Upper lobe of right lung (tissue), 1 donor: ENCODE measurements around the gene VPS13A. TPM values are rescaled to one million over a fixed set of nuclear protein-coding genes. Genes with fewer than 3 reads are reported as not detected.

Source experiments
- ATAC-seq: fragments of 200-7000 bp; cut with Tn5 transposase; one replicate; pipeline ENCODE4 v1.9.1; 2020; ENCODE audit warnings: mild to moderate bottlenecking, moderate library complexity
- DNase-seq: peaks from one replicate; pipeline ENCODE4 v3.0.0-alpha.2; 2020
- H3K27ac ChIP-seq: fragments of 200-600 bp; one replicate; pipeline ENCODE4 v1.8.0; 2022
- H3K27me3 ChIP-seq: fragments of 200-600 bp; one replicate; pipeline ENCODE4 v1.8.0; 2022; ENCODE audit warnings: mild to moderate bottlenecking
- H3K36me3 ChIP-seq: fragments of 200-600 bp; one replicate; pipeline ENCODE4 v1.8.0; 2022
- H3K4me1 ChIP-seq: fragments of 200-600 bp; one replicate; pipeline ENCODE4 v1.8.0; 2022
- H3K4me3 ChIP-seq: fragments of 200-600 bp; one replicate; pipeline ENCODE4 v1.8.0; 2022; ENCODE audit warnings: mild to moderate bottlenecking
- H3K9me3 ChIP-seq: fragments of 200-600 bp; one replicate; pipeline ENCODE4 v1.8.0; 2022
- CTCF ChIP-seq: fragments of 200-600 bp; IDR thresholded peaks from one replicate; pipeline ENCODE4 v1.8.0; 2022; ENCODE audit warnings: antibody characterized with exemption
- intact Hi-C: fragments of 100-400 bp; cut with DNase I; formaldehyde crosslinking; loops from one replicate; pipeline ENCODE4 v1.11.0; 2022
- total RNA-seq: library from RNA; stranded (reverse); fragmentation: NEBNext Ultra II Directional; extraction: Animal tissue kit (Norgen Biotek cat#: 25700); gene quantifications from one replicate; pipeline ENCODE4 v1.2.1, GENCODE V29; 2021
- donor health status: DM: no; HTN: yes; CAD: no; lungs with severe emphysema.

VPS13A gene
- total RNA-seq, 1 donor from 2014 or later = 44.0 TPM

GRCh38 chr9:77283991-77284390, 106.7 kb downstream of the VPS13A start:
- Histone ChIP-seq H3K27ac (no peak overlapping the region), H3K27me3 (no peaks in the 10 kb centered on the region), H3K9me3 (peaks cover 6% of the 10 kb centered on the region), H3K36me3 (peaks cover 29% of the 10 kb centered on the region), H3K4me1 (no peaks in the 10 kb centered on the region), H3K4me3 (no peak overlapping the region)
- ATAC-seq (no peak), DNase-seq (no peak)
- no peak for TF ChIP-seq CTCF
- intact Hi-C loops = no loop called here

GRCh38 chr9:77284616-77285015, 107.3 kb downstream of the VPS13A start:
- DNase-seq = no peak
- H3K4me1 ChIP-seq = no peaks in the 10 kb centered on the region
- H3K9me3 ChIP-seq = peaks cover 6% of the 10 kb centered on the region
- ATAC-seq = no peak
- peaks cover 29% of the 10 kb centered on the region for H3K36me3 ChIP-seq
- intact Hi-C loops = no loop called here
- no peak overlapping the region for H3K27ac ChIP-seq
- no peak for TF ChIP-seq CTCF
- no peaks in the 10 kb centered on the region for H3K27me3 ChIP-seq
- no peak overlapping the region for H3K4me3 ChIP-seq

GRCh38 chr9:77290373-77290772, 113.0 kb downstream of the VPS13A start:
- intact Hi-C loops = no loop called here
- DNase-seq (no peak), ATAC-seq (no peak)
- TF ChIP-seq CTCF = no peak
- no peak overlapping the region for H3K4me3 ChIP-seq
- peaks cover 6% of the 10 kb centered on the region for H3K9me3 ChIP-seq
- no peaks in the 10 kb centered on the region for H3K4me1 ChIP-seq
- H3K36me3 ChIP-seq = no peaks in the 10 kb centered on the region
- no peak overlapping the region for H3K27ac ChIP-seq
- no peaks in the 10 kb centered on the region for H3K27me3 ChIP-seq

- Histone ChIP-seq H3K36me3 (no peaks in the 10 kb centered on the region), H3K4me1 (no peaks in the 10 kb centered on the region), H3K27ac (no peak overlapping the region), H3K9me3 (peaks cover 6% of the 10 kb centered on the region), H3K27me3 (no peaks in the 10 kb centered on the region), H3K4me3 (no peak overlapping the region)
- peak; percentile 34 for ATAC-seq
- intact Hi-C loops = no loop called here
- no peak for DNase-seq
- TF ChIP-seq CTCF = peak; percentile 32
Measured at GRCh38 chr9:77291714-77292113, 114.4 kb downstream of the VPS13A start.

- TF ChIP-seq CTCF = no peak
- DNase-seq (no peak), ATAC-seq (no peak)
- H3K4me3 ChIP-seq = no peak overlapping the region
- H3K27me3 ChIP-seq = no peaks in the 10 kb centered on the region
- H3K9me3 ChIP-seq = no peaks in the 10 kb centered on the region
- H3K27ac ChIP-seq = no peak overlapping the region
- no peaks in the 10 kb centered on the region for H3K4me1 ChIP-seq
- intact Hi-C loops = no loop called here
- H3K36me3 ChIP-seq = no peaks in the 10 kb centered on the region
Measured at GRCh38 chr9:77293949-77294348, 116.6 kb downstream of the VPS13A start.

GRCh38 chr9:77304543-77304942, 127.2 kb downstream of the VPS13A start:
- ATAC-seq = no peak
- H3K36me3 ChIP-seq = peaks cover 7% of the 10 kb centered on the region
- H3K27me3 ChIP-seq = no peaks in the 10 kb centered on the region
- TF ChIP-seq CTCF = no peak
- intact Hi-C loops = no loop called here
- H3K27ac ChIP-seq = no peak overlapping the region
- no peak for DNase-seq
- no peaks in the 10 kb centered on the region for H3K4me1 ChIP-seq
- H3K4me3 ChIP-seq = no peak overlapping the region
- H3K9me3 ChIP-seq = no peaks in the 10 kb centered on the region
